Esophagus squamous epithelium (tissue), 4 donors: ENCODE data around the gene HEPACAM2.

Experiments used
- POLR2A ChIP-seq, 4 donors: fragments of 450-650 bp; IDR thresholded peaks; one replicate each; pipeline ENCODE4 v1.6.1; 2017; ENCODE audit warnings: antibody characterized with exemption in 4 of 4, mild to moderate bottlenecking in 4 of 4, moderate library complexity in 3 of 4
- TF ChIP-seq, protein P1 (sequence below), 6 experiments: fragments of 450-650 bp in 4 of 6; fragments of 200-600 bp in 2 of 6; sonication (generic) in 2 of 6; IDR thresholded peaks; one replicate each; pipeline ENCODE4 v1.5.1; 2016 to 2019; ENCODE audit warnings: antibody characterized with exemption in 6 of 6, mild to moderate bottlenecking in 4 of 6, moderate library complexity in 4 of 6

DNA sequence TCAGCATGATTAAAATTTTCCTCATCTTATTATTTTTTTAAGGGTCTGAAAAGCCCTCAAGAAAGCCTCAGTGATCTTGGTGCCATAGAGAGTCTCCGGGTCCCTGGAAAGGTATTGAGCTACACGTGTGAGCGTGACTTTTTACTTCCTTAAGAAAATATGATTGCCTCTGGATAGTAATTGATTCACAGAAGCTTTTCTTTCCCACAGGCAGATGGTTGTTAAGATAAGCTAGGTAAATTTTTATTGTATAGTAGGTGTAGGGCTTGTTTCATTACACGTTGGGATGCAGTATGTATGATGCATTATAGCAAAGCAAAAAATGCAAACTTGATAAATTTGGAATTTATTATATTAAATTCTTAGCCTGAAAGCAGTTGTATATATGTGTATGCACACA, 13.6 kb upstream of the HEPACAM2 start:
- TF ChIP-seq, protein P1, sequence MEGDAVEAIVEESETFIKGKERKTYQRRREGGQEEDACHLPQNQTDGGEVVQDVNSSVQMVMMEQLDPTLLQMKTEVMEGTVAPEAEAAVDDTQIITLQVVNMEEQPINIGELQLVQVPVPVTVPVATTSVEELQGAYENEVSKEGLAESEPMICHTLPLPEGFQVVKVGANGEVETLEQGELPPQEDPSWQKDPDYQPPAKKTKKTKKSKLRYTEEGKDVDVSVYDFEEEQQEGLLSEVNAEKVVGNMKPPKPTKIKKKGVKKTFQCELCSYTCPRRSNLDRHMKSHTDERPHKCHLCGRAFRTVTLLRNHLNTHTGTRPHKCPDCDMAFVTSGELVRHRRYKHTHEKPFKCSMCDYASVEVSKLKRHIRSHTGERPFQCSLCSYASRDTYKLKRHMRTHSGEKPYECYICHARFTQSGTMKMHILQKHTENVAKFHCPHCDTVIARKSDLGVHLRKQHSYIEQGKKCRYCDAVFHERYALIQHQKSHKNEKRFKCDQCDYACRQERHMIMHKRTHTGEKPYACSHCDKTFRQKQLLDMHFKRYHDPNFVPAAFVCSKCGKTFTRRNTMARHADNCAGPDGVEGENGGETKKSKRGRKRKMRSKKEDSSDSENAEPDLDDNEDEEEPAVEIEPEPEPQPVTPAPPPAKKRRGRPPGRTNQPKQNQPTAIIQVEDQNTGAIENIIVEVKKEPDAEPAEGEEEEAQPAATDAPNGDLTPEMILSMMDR (IDR thresholded peaks at IDR 0.05): no peak
- TF ChIP-seq POLR2A (IDR thresholded peaks at IDR 0.05): no peak
